Right atrium auricular region (tissue), 2 donors: ENCODE measurements around the gene ALG2. TPM values are rescaled to one million over a fixed set of nuclear protein-coding genes. Genes with fewer than 3 reads are reported as not detected.
"Not testable (repeated sequence)": the region's sequence is repeated elsewhere in the genome, so short reads cannot be mapped to it uniquely, and the experiment has no call there.

ENCODE experiments used
- DNase-seq: peaks from one replicate; pipeline ENCODE4 v3.0.0-alpha.2; 2019; ENCODE audit warnings: low spot score
- H3K27ac ChIP-seq, 2 donors: fragments of 200-600 bp; sonication (generic); 1 replicate in 1 of 2; 2 replicates in 1 of 2; pipeline ENCODE4 v1.5.1; 2016 to 2019
- H3K27me3 ChIP-seq, 2 donors: fragments of 200-600 bp; sonication (generic); one replicate each; pipeline versions ENCODE4 v1.5.1 to v1.6.0; 2017 to 2019
- H3K36me3 ChIP-seq: fragments of 200-600 bp; sonication (generic); one replicate; pipeline ENCODE4 v1.5.1; 2016
- H3K4me1 ChIP-seq, 2 donors: fragments of 200-600 bp; sonication (generic); one replicate each; pipeline versions ENCODE4 v1.5.1 to v1.6.0; 2017 to 2019
- H3K4me3 ChIP-seq, 2 donors: fragments of 200-600 bp; sonication (generic); 1 replicate in 1 of 2; 2 replicates in 1 of 2; pipeline ENCODE4 v1.5.1; 2017 to 2019; ENCODE audit warnings: mild to moderate bottlenecking in 1 of 2, moderate library complexity in 1 of 2
- H3K9me3 ChIP-seq, 2 donors: fragments of 200-600 bp; sonication (generic); one replicate each; pipeline ENCODE4 v1.5.1; 2019
- CTCF ChIP-seq, 2 donors: fragments of 200-600 bp; sonication (generic); IDR thresholded peaks; one replicate each; pipeline ENCODE4 v1.5.1; 2019; ENCODE audit warnings: antibody characterized with exemption in 2 of 2
- total RNA-seq, 2 donors: library from RNA; depleted of rRNA; stranded (reverse); fragments of >200 nt; gene quantifications; one replicate each; pipeline ENCODE4 v1.1.0, GENCODE V29; 2016

Gene ALG2
- total RNA-seq, 2 donors from 2014 or later = 21.6 to 26.2 TPM

- no peaks in the 10 kb centered on the region for H3K9me3 ChIP-seq
- no peak for DNase-seq
- no peaks in the 10 kb centered on the region for H3K27me3 ChIP-seq
- H3K27ac ChIP-seq = no peak overlapping the region
- TF ChIP-seq CTCF (IDR thresholded peaks at IDR 0.05) = no peak
- H3K4me1 ChIP-seq = peaks cover 0 to 11% of the 10 kb centered on the region in 2 donors
- H3K4me3 ChIP-seq = no peak overlapping the region
- H3K36me3 ChIP-seq = no peaks in the 10 kb centered on the region
Measured at GRCh38 chr9:99244344-99245260, 22.9 kb upstream of the ALG2 start.

- no peaks in the 10 kb centered on the region for H3K27me3 ChIP-seq
- no peaks in the 10 kb centered on the region for H3K36me3 ChIP-seq
- DNase-seq = no peak
- no peak for TF ChIP-seq CTCF (IDR thresholded peaks at IDR 0.05)
- H3K4me1 ChIP-seq = peaks cover 0 to 17% of the 10 kb centered on the region in 2 donors
- H3K9me3 ChIP-seq = no peaks in the 10 kb centered on the region
- no peak overlapping the region for H3K27ac ChIP-seq
- H3K4me3 ChIP-seq = no peak overlapping the region
Measured at GRCh38 chr9:99241106-99241505, 19.4 kb upstream of the ALG2 start.

GRCh38 chr9:99239341-99240060 is 17.8 kb upstream of the ALG2 start:
- Histone ChIP-seq H3K4me3 (no peak overlapping the region), H3K9me3 (no peaks in the 10 kb centered on the region), H3K36me3 (no peaks in the 10 kb centered on the region), H3K4me1 (peaks cover 0 to 17% of the 10 kb centered on the region in 2 donors), H3K27ac (peak overlapping the region in 1 of 2 donors; percentile 8), H3K27me3 (no peaks in the 10 kb centered on the region)
- no peak for DNase-seq
- no peak for TF ChIP-seq CTCF (IDR thresholded peaks at IDR 0.05)

GRCh38 chr9:99238331-99238730 is 16.6 kb upstream of the ALG2 start:
- DNase-seq = no peak
- no peak overlapping the region for H3K27ac ChIP-seq
- no peak overlapping the region for H3K4me3 ChIP-seq
- H3K4me1 ChIP-seq = peaks cover 0 to 17% of the 10 kb centered on the region in 2 donors
- peaks cover 3% of the 10 kb centered on the region for H3K36me3 ChIP-seq
- TF ChIP-seq CTCF (IDR thresholded peaks at IDR 0.05) = no peak
- H3K27me3 ChIP-seq = no peaks in the 10 kb centered on the region
- no peaks in the 10 kb centered on the region for H3K9me3 ChIP-seq

GRCh38 chr9:99237849-99238248 is 16.1 kb upstream of the ALG2 start:
- not testable (repeated sequence) for H3K9me3 ChIP-seq, H3K27me3 ChIP-seq, DNase-seq, H3K27ac ChIP-seq, H3K36me3 ChIP-seq, H3K4me3 ChIP-seq
- peaks cover 0 to 17% of the 10 kb centered on the region in 2 donors for H3K4me1 ChIP-seq

GRCh38 chr9:99237356-99237755 is 15.6 kb upstream of the ALG2 start:
- Histone ChIP-seq H3K4me3 (no peak overlapping the region), H3K27ac (no peak overlapping the region), H3K27me3 (no peaks in the 10 kb centered on the region), H3K9me3 (no peaks in the 10 kb centered on the region), H3K36me3 (peaks cover 10% of the 10 kb centered on the region), H3K4me1 (peaks cover 0 to 17% of the 10 kb centered on the region in 2 donors)
- DNase-seq = no peak
- TF ChIP-seq CTCF (IDR thresholded peaks at IDR 0.05) = no peak
